CD4-positive, alpha-beta T cell treated with Interleukin-6 for 4 hours (primary cell): ENCODE measurements around the gene MLYCD.
A peak's percentile ranks its signal among the peaks of the same experiment; 100 is the strongest.
"Not testable (repeated sequence)": the region's sequence is repeated elsewhere in the genome, so short reads cannot be mapped to it uniquely, and the experiment has no call there.

Experiments used
- DNase-seq: peaks from one replicate; pipeline ENCODE4 v3.0.0-alpha.2; 2020; ENCODE audit warnings: mixed read lengths

MLYCD gene

GRCh38 chr16:83942074-83942473 lies 43.2 kb downstream of the MLYCD start:
- DNase-seq, result no peak

GRCh38 chr16:83942815-83943515 lies 44.0 kb downstream of the MLYCD start:
- no peak for DNase-seq

- no peak for DNase-seq
Observed at GRCh38 chr16:83943516-83944050, 44.7 kb downstream of the MLYCD start.

GRCh38 chr16:83945587-83945986 lies 46.7 kb downstream of the MLYCD start:
- no peak for DNase-seq

GRCh38 chr16:83946154-83946780 lies 47.4 kb downstream of the MLYCD start:
- DNase-seq, result no peak

- DNase-seq, result no peak
Observed at GRCh38 chr16:83946781-83947566, 48.1 kb downstream of the MLYCD start.

GRCh38 chr16:83947642-83948234 lies 48.8 kb downstream of the MLYCD start:
- DNase-seq, result no peak

- no peak for DNase-seq
Observed at GRCh38 chr16:83948914-83949723, 50.2 kb downstream of the MLYCD start.

GRCh38 chr16:83949724-83950001 lies 50.7 kb downstream of the MLYCD start:
- DNase-seq, result no peak

GRCh38 chr16:83950862-83951399 lies 52.0 kb downstream of the MLYCD start:
- not testable (repeated sequence) for DNase-seq

GRCh38 chr16:83951544-83951943 lies 52.6 kb downstream of the MLYCD start:
- no peak for DNase-seq

- DNase-seq, result no peak
Observed at GRCh38 chr16:83952587-83952939, 53.6 kb downstream of the MLYCD start.

GRCh38 chr16:83952940-83953795 lies 54.3 kb downstream of the MLYCD start, which contains the start of gene OSGIN1:
TSS of gene OSGIN1 (plus strand) at chr16:83953240. CDS start at chr16:83957672, 4,432 bp downstream.
- DNase-seq, result peak; percentile 51

- DNase-seq, result no peak
Observed at GRCh38 chr16:83953796-83954576, 55.1 kb downstream of the MLYCD start.

- DNase-seq, result no peak
Observed at GRCh38 chr16:83954577-83955016, 55.7 kb downstream of the MLYCD start.

- DNase-seq, result no peak
Observed at GRCh38 chr16:83955218-83956130, 56.6 kb downstream of the MLYCD start.

- peak; percentile 70 for DNase-seq
Observed at GRCh38 chr16:83956336-83957289, 57.7 kb downstream of the MLYCD start.

- no peak for DNase-seq
Observed at GRCh38 chr16:83957296-83957855, 58.5 kb downstream of the MLYCD start.
